GM18909 (cell line): ENCODE data around the gene DSC2.
"Not testable (repeated sequence)": the region's sequence is repeated elsewhere in the genome, so short reads cannot be mapped to it uniquely, and the experiment has no call there.

Source experiments
- ATAC-seq: cut with Tn5 transposase; IDR thresholded peaks from one replicate; pipeline ENCODE4 v1.9.1; 2021; ENCODE audit warnings: mild to moderate bottlenecking; ENCODE audit not compliant: unreplicated experiment, poor library complexity

The DSC2 gene

GRCh38 chr18:31102025-31102684 is at the start of gene DSC2:
TSS of gene DSC2 (minus strand) at chr18:31102421. CDS start at chr18:31101971, 450 bp downstream.
- no peak for ATAC-seq

DNA sequence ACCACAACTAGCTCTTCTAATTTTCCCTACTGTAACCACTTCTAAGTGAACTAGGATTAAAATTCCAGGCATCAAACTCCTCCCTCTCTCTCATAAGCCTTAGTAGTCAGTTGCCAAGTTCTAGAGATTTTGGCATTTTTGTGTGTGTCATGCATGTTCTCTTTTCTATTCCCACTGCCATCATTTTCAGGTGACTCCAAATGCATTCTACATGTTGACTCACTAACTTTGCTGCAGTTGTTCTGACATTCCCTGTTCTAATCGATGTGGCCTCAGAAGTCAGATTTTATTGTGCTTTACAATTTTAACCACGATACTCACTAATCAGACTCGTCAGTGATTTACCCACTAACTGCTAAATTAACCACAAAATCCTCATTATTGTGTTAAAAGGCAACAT is 47.1 kb upstream of the DSC2 start:
- no peak for ATAC-seq

GRCh38 chr18:31148600-31148999 is 46.4 kb upstream of the DSC2 start:
- ATAC-seq, result no peak

DNA sequence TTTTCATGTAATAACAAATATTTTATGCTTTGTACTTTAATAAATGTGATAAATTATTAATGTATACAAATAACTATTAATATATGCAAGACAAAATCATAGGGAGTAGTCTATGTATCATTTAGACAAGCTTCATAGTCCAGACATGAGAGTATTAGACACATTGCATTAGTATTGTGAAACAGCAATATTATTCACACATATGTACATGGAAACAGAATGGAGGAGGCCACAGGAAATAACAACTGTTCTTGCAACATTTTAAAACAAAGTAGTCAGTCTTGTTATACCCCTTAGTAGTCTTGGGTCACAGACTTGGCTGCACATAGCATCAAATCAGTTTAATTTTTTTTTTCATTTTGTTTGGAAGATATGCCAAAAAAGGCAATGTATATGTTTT is 44.6 kb upstream of the DSC2 start:
- no peak for ATAC-seq

DNA sequence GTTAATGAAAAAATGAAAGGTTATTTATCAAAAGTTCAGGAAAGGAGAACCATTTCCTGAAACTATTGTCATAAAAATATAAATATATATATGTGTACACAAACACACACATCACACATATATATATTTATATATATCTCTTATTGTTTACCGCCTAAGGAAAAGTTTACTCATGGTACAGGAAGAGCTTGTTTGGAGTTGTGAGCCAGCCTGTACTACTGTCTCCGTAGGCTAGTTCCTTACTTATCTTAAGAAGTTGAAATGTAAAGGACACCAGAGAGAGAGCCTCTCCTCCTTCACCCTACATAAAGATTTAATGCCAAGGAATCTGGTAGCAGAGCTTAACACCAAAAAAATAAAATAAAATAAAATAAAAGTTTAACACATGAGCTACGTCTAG is 40.8 kb upstream of the DSC2 start:
- ATAC-seq, result no peak

GRCh38 chr18:31138709-31139108 is 36.5 kb upstream of the DSC2 start:
- ATAC-seq, result no peak

- ATAC-seq, result no peak
These were observed 32.8 kb upstream of the DSC2 start for GRCh38 chr18:31134988-31135529.

GRCh38 chr18:31129398-31130115 is 27.3 kb upstream of the DSC2 start:
- ATAC-seq, result no peak

- no peak for ATAC-seq
These were observed 23.7 kb upstream of the DSC2 start for GRCh38 chr18:31125878-31126277.

GRCh38 chr18:31123125-31123524 is 20.9 kb upstream of the DSC2 start:
- ATAC-seq, result not testable (repeated sequence)

DNA sequence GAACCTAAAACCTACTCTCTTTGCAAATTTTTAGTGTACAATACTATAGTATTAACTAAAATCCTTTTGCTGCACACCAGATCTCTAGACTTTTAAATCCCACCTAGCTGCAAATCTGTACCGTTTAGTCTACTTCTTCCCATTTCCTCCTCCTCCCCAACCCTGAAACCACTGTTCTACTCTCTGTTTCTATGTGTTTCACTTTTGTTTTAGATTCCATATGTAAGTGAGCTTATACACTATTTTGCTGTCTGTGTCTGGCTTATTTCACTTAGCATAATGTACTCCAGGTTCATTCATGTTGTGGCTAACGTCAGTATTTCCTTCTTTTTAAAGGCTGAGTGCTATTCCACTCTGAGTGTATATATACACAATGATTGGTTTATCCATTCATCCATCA is 18.4 kb upstream of the DSC2 start:
- ATAC-seq, result no peak

DNA sequence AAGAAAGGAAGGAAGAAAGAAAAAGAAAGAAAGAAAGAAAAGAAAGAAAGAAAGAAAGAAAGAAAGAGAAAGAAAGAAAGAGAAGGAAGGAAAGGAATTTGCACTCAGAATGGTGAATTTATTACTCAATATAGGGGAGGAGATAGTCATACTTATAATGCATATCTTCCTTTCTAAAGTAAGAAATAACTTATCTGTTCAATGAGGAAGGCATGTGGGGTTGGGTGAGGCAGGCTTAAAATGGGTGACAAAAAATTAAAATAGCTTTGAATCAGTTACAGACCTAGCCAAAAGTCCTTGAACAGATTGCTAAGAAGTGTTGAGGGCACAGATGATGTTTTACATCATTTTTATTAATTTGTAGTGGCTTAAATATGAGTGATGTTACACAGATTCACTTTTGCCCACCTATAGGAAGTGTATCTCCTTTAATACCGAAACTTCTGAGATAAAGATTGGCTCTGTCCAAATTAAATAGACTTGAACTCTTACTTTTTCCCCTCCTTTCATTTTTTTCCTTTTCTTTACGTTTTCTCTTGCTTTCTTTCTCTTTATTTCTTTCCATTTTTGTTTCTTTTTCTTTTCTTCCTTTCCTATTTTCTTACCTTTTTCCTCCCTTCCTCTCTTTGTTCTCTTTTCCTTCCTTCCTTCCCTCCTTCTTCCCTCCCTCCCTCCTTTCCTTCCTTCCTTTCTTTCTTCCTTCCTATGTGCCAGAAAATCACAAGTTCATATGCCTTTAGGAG is 14.8 kb upstream of the DSC2 start:
- ATAC-seq, result no peak

DNA sequence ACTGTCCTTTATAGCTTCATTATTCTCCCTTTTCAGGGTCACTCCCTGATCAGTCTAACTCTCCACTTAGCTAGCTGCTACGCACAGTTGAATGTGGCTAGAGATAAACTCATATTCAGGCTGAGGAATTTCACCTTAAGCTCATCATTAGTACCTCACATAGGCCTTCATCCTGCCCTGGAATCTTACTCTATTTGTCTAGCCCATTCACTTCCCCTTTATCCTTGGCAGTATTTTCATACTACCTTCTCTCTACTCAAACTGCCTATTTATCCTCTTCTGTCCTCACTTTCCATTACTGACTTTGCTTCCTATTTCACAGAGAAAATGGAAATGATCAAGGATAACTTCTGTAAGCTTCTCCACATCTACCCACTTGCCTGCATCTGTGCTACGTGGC is 10.6 kb upstream of the DSC2 start:
- no peak for ATAC-seq

- no peak for ATAC-seq
These were observed 3.5 kb upstream of the DSC2 start for GRCh38 chr18:31105733-31106132.

DNA sequence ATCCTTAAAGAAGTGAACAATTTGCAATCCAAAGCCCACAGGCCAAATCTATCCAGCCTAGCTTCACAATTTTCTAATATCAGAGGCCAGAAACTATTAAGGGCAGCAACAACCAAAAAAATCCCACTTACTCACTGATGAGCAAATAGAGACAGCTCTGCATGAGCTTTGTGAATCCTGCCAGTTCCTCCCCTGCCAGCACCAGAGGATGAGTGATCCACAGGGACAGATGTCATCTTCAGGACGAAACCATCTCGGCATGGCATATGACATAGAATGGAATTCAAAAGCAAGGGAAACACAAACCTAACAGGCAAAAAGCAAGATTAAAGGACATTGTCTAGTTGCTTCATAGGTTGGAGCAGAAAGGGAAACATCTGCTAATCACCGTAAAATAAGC is 2.2 kb upstream of the DSC2 start:
- no peak for ATAC-seq

DNA sequence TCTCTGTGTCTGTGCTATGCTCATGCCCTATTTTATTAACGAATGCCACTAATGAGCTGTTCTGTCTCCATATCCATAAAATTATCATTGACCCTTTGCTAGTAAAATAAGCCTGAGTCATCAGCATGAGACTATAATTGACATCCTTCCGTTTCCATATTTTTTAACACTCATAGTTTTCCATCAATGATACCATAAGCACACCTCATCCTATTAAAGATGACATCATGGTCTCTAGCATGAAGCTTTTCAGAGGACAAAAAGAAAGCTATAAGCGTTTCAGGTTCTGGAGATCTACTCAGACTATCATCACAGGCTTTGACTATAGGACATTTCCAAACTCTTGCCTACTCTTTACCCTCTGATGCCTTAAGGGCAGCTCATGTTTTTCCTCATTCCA is 1.2 kb upstream of the DSC2 start:
- no peak for ATAC-seq

- no peak for ATAC-seq
These were observed 720 bp upstream of the DSC2 start for GRCh38 chr18:31102941-31103340.

DNA sequence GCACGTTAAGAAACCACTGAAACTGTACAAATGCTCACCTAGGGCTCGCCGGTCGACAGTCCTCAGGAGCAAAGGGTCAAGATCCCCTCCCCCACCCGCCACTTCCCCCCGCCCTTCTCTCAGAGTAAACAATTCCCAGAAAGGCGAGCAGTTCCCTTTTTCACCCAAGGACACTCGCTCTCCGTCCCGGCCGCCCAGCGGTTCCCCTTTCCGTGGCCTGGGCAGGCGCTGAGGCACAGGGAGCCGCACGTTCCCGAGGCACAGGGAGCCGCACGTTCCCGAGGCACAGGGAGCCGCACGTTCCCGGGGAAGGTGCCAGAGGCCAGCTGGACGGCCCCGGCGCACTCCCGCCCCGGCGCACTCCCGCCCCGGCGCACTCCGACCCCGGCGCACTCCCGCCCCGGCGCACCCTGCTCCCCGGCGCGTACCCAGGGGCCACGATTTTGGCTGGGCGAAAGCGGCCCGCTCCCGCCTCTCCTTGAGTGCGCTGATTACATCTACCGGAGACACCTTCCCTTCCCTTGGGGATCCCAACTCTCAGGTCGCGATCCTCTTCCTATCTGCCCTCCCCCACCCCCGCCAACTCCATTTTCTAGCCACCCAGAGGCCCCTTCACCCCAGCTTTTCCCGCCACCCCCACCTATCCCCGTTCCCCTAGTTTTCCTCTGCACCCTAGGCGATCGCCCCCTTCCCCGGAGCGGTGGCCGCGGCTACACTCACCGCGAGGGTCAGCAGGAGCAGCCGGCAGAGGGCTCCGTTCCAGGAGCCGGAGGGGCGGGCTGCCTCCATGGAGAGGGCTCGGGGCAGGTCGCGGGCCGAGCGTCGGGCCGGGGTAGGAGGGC is 817 bp downstream of the DSC2 start:
- no peak for ATAC-seq

DNA sequence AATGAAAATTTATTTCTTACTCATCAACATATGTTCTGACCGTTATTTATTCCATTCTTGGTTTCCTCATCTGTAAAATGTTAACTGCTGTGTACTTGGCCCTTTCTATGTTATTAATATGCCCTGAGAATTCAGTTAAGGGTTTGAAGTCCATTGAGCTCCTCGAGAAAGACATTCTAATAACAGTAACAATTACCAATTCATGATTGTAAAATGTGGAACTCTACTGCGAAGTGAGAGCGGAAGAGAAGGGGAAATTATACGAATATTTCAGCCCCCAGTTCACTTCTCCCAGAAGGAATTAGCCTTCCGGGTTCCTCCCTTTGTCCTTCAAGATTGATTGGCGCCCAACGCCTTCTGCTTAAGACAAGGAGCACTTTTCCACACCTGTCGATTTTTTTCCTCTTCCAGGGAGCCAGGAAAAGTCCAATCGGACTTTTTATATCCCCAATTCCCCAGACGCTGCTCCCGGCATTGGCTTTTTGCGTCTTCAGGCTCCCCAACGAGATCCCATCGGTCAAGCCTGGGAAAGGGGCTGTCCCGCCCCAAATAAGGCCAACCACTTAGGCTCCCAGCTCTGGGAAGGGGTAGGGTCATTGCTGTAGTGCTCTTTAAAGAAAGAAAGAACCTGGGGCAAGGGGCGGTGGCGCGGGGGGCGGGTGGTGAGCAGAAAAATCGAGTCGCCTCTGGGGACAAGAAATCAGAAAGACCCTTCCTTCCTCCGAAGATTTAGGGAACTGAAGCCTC is 1.6 kb downstream of the DSC2 start:
- ATAC-seq, result no peak
